Measurements from ENCODE around the gene SEC24D.

SEC24D gene

DNA sequence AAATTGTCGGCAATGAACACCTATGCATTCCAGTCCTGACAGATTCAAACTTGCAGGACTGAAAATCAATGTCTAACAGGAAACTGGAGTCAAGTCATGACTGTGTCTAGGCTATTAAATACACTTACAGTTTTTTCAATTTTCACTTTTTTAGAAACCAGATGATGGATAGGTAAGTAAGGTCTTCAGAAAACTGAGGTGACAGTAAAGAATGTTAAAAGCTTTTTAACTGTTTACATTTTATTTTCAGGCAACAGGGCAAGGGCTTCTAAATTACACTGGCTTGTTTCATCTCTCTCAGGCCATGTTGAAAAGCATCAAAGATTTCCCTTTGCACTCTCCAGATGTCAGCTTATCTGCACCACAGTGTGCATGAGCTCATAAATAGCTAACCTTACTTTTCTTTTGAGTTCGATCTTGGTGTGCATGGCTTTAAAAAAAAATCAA lies 65.2 kb downstream of the SEC24D start:
- no peak overlapping the region for H3K4me3 ChIP-seq (ENCODE audit: low read depth, low read length)
- TF ChIP-seq, protein P1, sequence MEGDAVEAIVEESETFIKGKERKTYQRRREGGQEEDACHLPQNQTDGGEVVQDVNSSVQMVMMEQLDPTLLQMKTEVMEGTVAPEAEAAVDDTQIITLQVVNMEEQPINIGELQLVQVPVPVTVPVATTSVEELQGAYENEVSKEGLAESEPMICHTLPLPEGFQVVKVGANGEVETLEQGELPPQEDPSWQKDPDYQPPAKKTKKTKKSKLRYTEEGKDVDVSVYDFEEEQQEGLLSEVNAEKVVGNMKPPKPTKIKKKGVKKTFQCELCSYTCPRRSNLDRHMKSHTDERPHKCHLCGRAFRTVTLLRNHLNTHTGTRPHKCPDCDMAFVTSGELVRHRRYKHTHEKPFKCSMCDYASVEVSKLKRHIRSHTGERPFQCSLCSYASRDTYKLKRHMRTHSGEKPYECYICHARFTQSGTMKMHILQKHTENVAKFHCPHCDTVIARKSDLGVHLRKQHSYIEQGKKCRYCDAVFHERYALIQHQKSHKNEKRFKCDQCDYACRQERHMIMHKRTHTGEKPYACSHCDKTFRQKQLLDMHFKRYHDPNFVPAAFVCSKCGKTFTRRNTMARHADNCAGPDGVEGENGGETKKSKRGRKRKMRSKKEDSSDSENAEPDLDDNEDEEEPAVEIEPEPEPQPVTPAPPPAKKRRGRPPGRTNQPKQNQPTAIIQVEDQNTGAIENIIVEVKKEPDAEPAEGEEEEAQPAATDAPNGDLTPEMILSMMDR (IDR thresholded peaks at IDR 0.05; ENCODE audit: insufficient read depth, low read length, missing control alignments) = no peak
- no peak for DNase-seq (ENCODE audit: low read depth, low spot score)
- ChIA-PET CTCF (interaction anchor here (0.6 to 7.3 kb wide), 17 partner anchors 9 to 202 kb away, joined by 3 to 79 read pairs (median 5); partner anchors contain the start of gene SYNPO2), POLR2A (interaction anchor here (1.2 kb wide), 1 partner anchor 118 kb away, joined by 3 read pairs; the partner anchor contains the start of gene SYNPO2)

DNA sequence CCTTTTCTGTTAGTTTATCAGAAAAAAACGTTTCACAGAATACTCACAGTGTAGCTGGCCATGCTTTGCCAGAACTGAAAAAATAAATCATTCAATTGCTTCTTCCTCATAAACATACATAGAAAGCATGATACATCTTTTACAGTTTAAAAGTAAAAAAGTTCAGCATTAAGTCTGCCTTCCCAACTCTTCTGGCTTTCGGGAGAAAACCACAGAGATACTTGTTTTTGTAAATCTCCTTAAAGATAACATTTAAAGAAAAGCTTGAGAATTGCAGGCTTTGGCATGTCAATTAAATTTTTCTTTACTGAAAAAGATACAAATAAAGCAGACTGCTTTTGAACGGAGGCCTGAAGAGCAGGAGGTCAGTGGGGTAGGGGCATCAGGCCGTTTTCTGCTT lies 66.8 kb downstream of the SEC24D start:
- CTCF ChIA-PET = interaction anchor here (1.0 to 7.3 kb wide), 9 partner anchors 10 to 199 kb away, joined by 3 to 79 read pairs (median 4); partner anchors contain the start of gene SYNPO2

DNA sequence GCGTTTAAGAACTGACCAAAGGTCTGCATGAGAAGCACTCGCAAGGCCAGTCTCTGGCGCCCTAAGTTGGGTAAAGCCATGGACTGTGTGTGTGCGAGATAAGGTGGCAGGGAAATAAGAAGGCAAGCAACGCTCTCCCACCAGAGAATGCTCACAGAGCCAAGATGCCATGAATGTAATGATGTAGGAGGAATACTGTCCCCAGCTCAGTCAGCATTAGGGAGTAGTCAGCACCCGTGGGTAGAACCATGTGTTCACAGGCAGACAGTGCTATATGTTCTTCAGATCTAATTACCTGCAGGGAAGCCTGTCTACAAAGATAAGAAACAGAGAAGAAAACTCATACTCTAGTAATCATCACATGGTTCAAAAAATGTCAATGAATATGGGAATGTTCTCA lies 68.8 kb downstream of the SEC24D start:
- H3K4me3 ChIP-seq (ENCODE audit: low read depth, low read length) = no peak overlapping the region
- DNase-seq (ENCODE audit: low read depth, low spot score) = no peak
- TF ChIP-seq, protein P1 (IDR thresholded peaks at IDR 0.05; ENCODE audit: insufficient read depth, low read length, missing control alignments) = no peak
- ChIA-PET CTCF (interaction anchor here (2.2 kb wide), 1 partner anchor 122 kb away, joined by 12 read pairs; the partner anchor contains the start of gene SYNPO2), POLR2A (no interaction called here)

More for the DNA sequence above, 66.8 kb downstream of the SEC24D start:
- TF ChIP-seq, protein P1 (IDR thresholded peaks at IDR 0.05; ENCODE audit: insufficient read depth, low read length, missing control alignments) = no peak
- no peak for DNase-seq (ENCODE audit: low read depth, low spot score)
- no peak overlapping the region for H3K4me3 ChIP-seq (ENCODE audit: low read depth, low read length)
- POLR2A ChIA-PET = no interaction called here

DNA sequence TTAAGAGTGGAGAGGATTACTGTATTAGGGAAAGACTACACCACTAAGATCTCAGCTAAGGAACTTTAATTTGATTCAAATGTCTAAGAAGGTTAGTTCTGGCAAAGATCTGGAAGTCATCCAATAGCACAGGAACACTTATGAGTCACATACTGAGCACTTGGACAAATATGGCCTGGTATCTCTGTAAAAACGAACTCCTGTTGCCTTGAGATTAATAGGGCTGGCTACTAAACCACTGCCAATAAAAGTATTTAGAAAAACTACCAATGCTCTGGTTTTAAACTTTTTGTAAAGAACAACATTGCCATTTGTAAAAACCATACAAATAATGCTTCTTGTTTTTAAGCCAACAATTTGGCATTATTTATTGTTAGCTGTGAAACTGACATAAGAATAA lies 70.5 kb downstream of the SEC24D start:
- TF ChIP-seq, protein P1 (IDR thresholded peaks at IDR 0.05; ENCODE audit: insufficient read depth, low read length, missing control alignments) = no peak
- no peak overlapping the region for H3K4me3 ChIP-seq (ENCODE audit: low read depth, low read length)
- CTCF ChIA-PET = interaction anchor here (1.4 kb wide), 1 partner anchor 196 kb away, joined by 3 read pairs; no protein-coding TSS in a partner anchor
- POLR2A ChIA-PET = no interaction called here
- peak; percentile 98 for DNase-seq (ENCODE audit: low read depth, low spot score)

DNA sequence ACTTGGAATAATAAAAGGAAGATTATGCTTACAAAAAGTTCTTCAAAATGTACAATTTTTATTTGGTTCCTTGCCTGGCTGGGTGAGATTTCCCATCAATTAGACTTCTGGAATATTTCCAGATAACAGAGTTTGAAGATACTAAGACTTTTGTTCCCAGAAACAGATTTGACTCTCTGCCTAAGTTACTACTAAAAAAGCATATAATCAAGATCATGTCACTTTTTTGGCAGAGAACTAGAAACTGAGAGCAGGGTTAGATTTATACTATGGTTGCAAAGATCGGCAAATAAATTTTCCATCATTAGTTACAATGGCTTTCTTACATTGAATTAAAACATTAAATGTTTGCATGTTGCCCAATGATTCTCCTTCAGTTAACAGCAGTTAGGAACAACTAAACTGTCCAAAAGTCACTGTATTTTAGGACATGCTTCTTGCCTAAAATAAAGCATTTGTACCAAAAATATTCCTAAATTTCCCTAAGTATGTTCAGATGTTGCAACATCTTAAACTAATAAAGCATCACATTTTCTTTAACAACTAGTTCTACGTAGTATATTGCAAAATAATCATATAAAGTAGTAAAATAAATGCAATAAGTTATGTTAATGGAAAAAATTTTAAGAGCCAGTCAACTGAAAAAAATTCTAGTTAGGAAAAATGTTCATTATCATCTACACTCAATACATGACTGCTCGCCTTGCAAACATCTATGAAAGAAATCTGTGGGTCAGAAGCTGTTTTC lies 73.0 kb downstream of the SEC24D start:
- CTCF ChIA-PET = interaction anchor here (1.0 to 1.8 kb wide), 5 partner anchors 8 to 22 kb away, joined by 3 to 6 read pairs (median 5); no protein-coding TSS in a partner anchor
- POLR2A ChIA-PET = no interaction called here
- TF ChIP-seq, protein P1 (IDR thresholded peaks at IDR 0.05; ENCODE audit: insufficient read depth, low read length, missing control alignments) = no peak
- DNase-seq (ENCODE audit: low read depth, low spot score) = no peak
- no peak overlapping the region for H3K4me3 ChIP-seq (ENCODE audit: low read depth, low read length)

DNA sequence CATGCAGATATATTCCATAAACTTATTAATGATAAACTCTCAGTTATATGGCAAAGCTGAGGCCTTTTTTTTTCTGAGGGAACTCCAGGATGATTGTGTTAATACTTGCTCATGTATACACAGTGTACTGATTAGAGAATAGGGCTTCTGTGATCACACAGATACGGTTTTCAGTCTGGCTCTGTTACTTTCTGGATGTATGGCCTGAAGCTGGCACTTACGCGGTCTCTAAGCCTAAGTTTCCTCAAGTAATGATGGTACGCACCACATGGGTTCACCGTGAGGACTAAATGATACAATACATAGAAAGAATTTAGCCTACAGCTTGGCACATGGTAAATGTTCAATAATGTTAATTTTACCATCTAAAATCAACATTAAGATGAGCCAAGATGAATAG lies 73.8 kb downstream of the SEC24D start:
- DNase-seq (ENCODE audit: low read depth, low spot score) = no peak
- ChIA-PET CTCF (interaction anchor here (1.0 to 1.8 kb wide), 4 partner anchors 9 to 21 kb away, joined by 3 to 6 read pairs (median 5); no protein-coding TSS in a partner anchor), POLR2A (no interaction called here)
- H3K4me3 ChIP-seq (ENCODE audit: low read depth, low read length) = no peak overlapping the region
- TF ChIP-seq, protein P1 (IDR thresholded peaks at IDR 0.05; ENCODE audit: insufficient read depth, low read length, missing control alignments) = no peak
